ENCODE results near the gene MAN2A2.

GRCh38 chr15:90902040-90902839 is 862 bp upstream of the MAN2A2 start:
- TF ChIP-seq FOXM1 (IDR thresholded peaks at IDR 0.05; ENCODE audit: borderline replicate concordance) (no peak), BHLHE40 (IDR thresholded peaks at IDR 0.05; ENCODE audit: borderline replicate concordance) (no peak), ELF4 (IDR thresholded peaks at IDR 0.05) (no peak), SP1 (IDR thresholded peaks at IDR 0.05) (no peak), PKNOX1 (IDR thresholded peaks at IDR 0.05) (no peak), FOXK2 (IDR thresholded peaks at IDR 0.05) (no peak), L3MBTL2 (conservative IDR thresholded peaks at IDR 0.05) (peak; percentile 62; the same call in 1 of the 2 replicates)

Measured in HEK293T (cell line).